Mesothelial cell of epicardium (in vitro differentiated cells): ENCODE measurements around the gene LCE7A. TPM values are rescaled to one million over a fixed set of nuclear protein-coding genes. Genes with fewer than 3 reads are reported as not detected.

ENCODE experiments used
- DNase-seq, 2 experiments: peaks; one replicate each; pipeline ENCODE4 v3.0.0; 2021; ENCODE audit warnings: low spot score in 2 of 2; ENCODE audit not compliant: unreplicated experiment in 2 of 2
- H3K27ac Mint-ChIP-seq: 2 replicates; pipeline ENCODE4 v1.8.0; 2021; ENCODE audit warnings: mixed read lengths
- H3K27me3 Mint-ChIP-seq: 2 replicates; pipeline ENCODE4 v1.8.0; 2021; ENCODE audit warnings: low read depth, mixed read lengths
- H3K36me3 Mint-ChIP-seq: 2 replicates; pipeline ENCODE4 v1.8.0; 2021; ENCODE audit warnings: mixed read lengths
- H3K4me1 Mint-ChIP-seq: 2 replicates; pipeline ENCODE4 v1.8.0; 2021; ENCODE audit warnings: mixed read lengths
- H3K4me3 Mint-ChIP-seq: 2 replicates; pipeline ENCODE4 v1.8.0; 2021; ENCODE audit warnings: mild to moderate bottlenecking, moderate library complexity, mixed read lengths
- H3K9me3 Mint-ChIP-seq: 2 replicates; pipeline ENCODE4 v1.8.0; 2021; ENCODE audit warnings: mixed read lengths
- total RNA-seq: library from RNA; stranded (reverse); gene quantifications from 3 replicates; pipeline ENCODE4 v1.2.1, GENCODE V29; 2021
- TF ChIP-seq, protein P1 (sequence below): fragments of 200-600 bp; sonication (generic); IDR thresholded peaks from one replicate; pipeline ENCODE4 v1.5.0; 2021; ENCODE audit warnings: antibody characterized with exemption; ENCODE audit not compliant: unreplicated experiment

Gene LCE7A
- total RNA-seq, 1 donor from 2014 or later = not detected

DNA sequence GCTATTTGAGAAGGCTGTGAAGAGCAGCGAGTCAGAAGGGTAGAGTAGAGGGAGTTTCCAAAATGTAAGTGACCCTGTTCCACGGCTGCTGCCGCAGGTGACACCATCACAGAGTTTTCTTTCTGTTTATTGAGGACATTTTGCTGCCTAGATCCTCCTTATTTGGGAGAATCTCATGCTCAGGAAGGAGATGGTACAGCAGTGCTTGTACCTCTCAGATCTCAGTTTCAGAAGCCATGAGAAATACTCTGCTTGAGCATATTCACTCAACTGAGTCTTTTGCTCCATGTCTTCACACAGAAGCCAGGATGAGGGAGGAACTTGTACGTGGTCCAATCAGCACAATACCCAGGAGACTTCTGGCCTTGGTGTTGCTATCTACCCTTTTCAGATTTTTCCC is 1.6 kb downstream of the LCE7A start:
- H3K27me3 Mint-ChIP-seq = no peaks in the 10 kb centered on the region

DNA sequence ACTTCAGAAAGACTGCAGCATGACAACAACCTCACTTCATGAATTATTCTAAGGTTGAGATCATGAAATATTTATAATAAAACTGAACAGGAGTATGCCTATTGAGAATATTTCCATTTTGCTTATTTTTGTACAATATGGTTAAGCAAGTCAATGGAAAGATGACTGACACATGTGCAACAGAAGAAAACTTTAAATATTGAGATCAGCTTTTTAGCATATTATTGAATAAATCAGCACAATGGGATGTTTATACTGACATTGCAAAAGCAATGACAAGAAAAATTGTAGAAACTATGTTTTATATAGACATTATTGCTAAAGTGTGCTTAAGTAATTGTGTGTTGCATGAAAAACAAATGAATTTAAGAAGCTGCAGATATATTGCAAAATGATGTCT is 4.6 kb downstream of the LCE7A start:
- peaks cover 21% of the 10 kb centered on the region for H3K9me3 Mint-ChIP-seq
- H3K36me3 Mint-ChIP-seq = no peaks in the 10 kb centered on the region

More for the DNA sequence above, 1.6 kb downstream of the LCE7A start:
- H3K4me3 Mint-ChIP-seq = no peak overlapping the region
- H3K36me3 Mint-ChIP-seq = no peaks in the 10 kb centered on the region
- no peak for DNase-seq
- peaks cover 48% of the 10 kb centered on the region for H3K9me3 Mint-ChIP-seq
- H3K4me1 Mint-ChIP-seq = no peaks in the 10 kb centered on the region
- TF ChIP-seq, protein P1, sequence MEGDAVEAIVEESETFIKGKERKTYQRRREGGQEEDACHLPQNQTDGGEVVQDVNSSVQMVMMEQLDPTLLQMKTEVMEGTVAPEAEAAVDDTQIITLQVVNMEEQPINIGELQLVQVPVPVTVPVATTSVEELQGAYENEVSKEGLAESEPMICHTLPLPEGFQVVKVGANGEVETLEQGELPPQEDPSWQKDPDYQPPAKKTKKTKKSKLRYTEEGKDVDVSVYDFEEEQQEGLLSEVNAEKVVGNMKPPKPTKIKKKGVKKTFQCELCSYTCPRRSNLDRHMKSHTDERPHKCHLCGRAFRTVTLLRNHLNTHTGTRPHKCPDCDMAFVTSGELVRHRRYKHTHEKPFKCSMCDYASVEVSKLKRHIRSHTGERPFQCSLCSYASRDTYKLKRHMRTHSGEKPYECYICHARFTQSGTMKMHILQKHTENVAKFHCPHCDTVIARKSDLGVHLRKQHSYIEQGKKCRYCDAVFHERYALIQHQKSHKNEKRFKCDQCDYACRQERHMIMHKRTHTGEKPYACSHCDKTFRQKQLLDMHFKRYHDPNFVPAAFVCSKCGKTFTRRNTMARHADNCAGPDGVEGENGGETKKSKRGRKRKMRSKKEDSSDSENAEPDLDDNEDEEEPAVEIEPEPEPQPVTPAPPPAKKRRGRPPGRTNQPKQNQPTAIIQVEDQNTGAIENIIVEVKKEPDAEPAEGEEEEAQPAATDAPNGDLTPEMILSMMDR = no peak
- no peak overlapping the region for H3K27ac Mint-ChIP-seq

DNA sequence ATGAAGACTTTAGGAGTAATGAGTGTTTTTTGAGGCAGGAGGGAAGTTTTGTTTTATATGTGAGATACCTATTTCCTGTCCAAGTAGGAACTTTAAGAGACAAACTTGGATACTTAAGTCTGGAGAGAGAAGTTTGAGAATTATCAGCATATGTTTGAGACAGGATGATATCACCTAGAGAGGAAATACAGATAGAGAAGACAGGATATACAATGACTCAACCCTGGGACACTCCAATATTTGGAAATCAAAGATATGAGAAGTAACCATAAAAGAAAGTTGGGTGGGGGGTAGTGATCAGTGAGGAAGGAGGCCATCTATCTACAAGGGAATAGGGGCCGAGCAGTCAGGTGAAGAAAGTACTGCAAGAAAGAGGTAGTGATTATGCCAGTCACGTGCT is 6.5 kb downstream of the LCE7A start:
- Mint-ChIP-seq H3K36me3 (no peaks in the 10 kb centered on the region), H3K4me1 (no peaks in the 10 kb centered on the region), H3K27ac (no peak overlapping the region), H3K27me3 (no peaks in the 10 kb centered on the region), H3K4me3 (no peak overlapping the region), H3K9me3 (peaks cover 6% of the 10 kb centered on the region)
- no peak for DNase-seq
- TF ChIP-seq, protein P1 = no peak

More for the DNA sequence above, 4.6 kb downstream of the LCE7A start:
- Mint-ChIP-seq H3K4me1 (no peaks in the 10 kb centered on the region), H3K4me3 (no peak overlapping the region), H3K27ac (no peak overlapping the region), H3K27me3 (no peaks in the 10 kb centered on the region)
- no peak for DNase-seq
- TF ChIP-seq, protein P1 = no peak

DNA sequence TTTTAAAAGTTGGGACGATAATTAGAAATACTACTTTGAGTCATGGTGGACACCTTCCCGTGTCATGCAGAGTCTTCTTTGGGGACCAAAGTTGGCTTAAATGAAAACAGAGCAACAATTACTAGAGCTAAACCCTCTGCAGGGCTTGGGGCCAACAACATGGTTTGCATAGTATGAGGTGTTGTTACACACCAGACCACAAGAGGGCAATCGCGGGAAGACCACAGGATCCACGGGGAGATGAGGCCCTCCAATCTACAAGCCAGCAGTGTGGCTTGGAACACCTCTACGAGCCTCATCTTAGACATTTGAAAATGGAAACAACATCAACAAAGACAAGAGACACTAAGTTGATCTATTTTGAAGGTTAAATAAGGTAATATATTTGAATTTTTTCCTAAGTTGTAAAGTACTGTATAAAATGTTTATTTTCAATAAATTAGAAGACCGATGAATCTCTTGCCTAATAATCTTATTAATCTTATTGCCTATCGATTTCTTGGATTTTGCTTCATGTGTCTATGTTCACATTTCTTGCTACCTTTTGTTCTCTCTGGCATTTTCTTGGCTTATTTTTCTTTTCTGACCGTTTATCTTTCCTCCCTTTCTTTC is 10.1 kb downstream of the LCE7A start:
- Mint-ChIP-seq H3K36me3 (no peaks in the 10 kb centered on the region), H3K4me1 (peaks cover 2% of the 10 kb centered on the region), H3K4me3 (no peak overlapping the region), H3K9me3 (no peaks in the 10 kb centered on the region), H3K27ac (no peak overlapping the region), H3K27me3 (no peaks in the 10 kb centered on the region)
- DNase-seq = peak; percentile 40 to 78
- TF ChIP-seq, protein P1 = peak; percentile 79

DNA sequence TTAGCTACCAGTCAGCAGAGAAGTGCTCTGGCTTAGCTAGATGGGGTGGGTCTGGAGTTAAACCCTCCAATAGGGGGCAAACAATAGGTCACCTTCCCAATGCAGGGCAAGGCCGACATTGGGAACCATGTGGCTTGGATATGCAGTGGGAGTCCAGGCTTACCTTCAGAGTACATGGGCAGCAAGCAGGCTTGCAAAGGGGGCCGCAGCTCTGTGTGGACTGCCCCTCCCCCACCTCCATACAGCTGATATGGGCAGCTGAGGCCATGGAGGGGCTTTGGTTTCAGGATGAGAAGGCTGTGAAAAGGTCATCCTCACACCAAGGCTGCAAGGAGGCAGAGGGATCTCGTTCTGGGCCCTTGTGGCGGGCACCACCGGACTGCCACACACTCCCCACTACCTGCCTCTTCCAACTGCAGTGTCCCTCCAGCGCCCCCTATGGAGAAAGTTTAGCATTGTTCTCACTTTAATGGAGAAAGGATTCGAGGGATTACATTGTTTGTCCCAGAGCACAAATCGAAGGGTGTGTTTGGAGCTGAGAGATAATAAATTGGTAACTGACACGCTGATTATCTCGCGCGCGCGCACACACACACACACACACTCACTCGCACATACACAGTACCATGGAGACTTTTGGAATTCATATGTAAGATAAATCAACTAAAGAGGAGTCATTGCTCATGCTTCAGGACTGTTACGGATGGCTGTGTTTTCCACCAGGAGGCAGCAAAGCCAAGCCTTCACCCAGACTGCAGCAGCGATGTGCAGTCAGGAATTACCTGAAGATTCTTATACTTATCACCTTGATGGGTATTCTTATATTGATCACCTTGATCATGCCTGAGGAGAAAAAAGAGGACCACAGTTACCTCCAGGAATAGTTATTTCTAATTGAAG is 11.3 kb downstream of the LCE7A start:
- TF ChIP-seq, protein P1 = peak; percentile 60
- H3K4me1 Mint-ChIP-seq = peaks cover 2% of the 10 kb centered on the region
- DNase-seq = no peak
- H3K27ac Mint-ChIP-seq = no peak overlapping the region
- no peaks in the 10 kb centered on the region for H3K36me3 Mint-ChIP-seq
- no peaks in the 10 kb centered on the region for H3K9me3 Mint-ChIP-seq
- no peaks in the 10 kb centered on the region for H3K27me3 Mint-ChIP-seq
- H3K4me3 Mint-ChIP-seq = no peak overlapping the region
